Inflammatory macrophage treated with lipopolysaccharide for 4 hours (primary cell): Measurements from ENCODE around the gene MYO1D.

Experiments used
- DNase-seq: peaks from one replicate; pipeline ENCODE4 v3.0.0-alpha.2; 2020

Gene MYO1D

DNA sequence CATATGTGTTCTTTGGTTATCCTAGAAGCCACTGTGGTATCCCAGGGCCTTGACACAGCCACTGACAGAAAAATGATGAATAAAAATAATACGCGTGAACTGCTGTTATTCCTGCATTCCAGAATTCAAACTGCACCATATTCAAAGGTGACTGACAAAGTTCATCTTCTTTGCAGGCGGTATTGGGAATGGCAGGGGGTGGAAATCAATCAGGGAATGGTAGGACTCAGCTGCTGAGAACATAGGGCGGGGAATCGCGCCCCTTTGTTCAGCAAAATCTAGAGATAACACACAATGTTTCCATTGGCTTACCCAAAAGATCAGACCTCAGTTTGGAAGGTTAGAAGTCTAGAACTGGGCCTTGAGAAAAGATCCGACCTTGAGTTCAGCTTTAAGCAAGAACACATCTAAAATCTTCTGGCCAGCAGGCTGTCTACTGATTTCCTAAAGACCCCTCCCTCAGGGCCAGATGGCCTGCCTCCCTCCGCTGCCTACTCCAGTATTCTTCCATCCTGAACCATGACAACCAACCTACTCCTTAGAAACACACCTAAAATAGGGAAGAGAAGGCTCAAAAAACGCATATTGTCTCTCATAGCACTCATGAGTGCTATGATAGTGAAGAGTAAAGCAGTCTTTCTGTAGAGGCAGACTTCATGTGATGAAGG is 356.1 kb downstream of the MYO1D start:
- DNase-seq, result no peak

DNA sequence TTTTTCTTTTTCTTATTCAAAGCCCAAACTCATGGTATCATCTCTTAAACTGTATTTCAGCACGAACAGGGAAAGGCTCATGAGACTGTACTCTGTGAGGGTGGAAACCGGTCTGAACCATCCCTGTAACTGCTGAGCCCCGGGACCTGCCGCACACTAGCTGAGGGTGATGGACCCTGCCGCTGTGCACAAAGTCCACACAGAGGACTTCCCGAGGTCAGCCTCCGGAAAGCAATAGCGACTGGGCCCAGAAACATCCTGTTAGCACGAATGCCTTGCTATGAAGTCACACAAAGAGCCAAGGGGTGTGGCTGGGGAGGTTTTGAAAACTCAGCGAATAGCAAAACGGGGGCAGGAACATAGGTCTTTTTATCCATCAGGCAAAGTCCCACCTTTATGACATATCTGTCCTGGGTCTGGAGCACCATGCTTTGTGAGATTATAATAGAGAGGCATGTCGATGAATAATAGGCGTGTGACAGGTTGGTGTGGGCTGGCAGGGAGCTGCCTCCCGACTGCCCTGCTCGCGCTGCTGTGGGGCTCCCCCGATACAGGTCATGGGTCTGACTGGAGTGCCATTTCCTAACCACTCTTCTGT is 356.7 kb downstream of the MYO1D start:
- DNase-seq, result peak; percentile 62

DNA sequence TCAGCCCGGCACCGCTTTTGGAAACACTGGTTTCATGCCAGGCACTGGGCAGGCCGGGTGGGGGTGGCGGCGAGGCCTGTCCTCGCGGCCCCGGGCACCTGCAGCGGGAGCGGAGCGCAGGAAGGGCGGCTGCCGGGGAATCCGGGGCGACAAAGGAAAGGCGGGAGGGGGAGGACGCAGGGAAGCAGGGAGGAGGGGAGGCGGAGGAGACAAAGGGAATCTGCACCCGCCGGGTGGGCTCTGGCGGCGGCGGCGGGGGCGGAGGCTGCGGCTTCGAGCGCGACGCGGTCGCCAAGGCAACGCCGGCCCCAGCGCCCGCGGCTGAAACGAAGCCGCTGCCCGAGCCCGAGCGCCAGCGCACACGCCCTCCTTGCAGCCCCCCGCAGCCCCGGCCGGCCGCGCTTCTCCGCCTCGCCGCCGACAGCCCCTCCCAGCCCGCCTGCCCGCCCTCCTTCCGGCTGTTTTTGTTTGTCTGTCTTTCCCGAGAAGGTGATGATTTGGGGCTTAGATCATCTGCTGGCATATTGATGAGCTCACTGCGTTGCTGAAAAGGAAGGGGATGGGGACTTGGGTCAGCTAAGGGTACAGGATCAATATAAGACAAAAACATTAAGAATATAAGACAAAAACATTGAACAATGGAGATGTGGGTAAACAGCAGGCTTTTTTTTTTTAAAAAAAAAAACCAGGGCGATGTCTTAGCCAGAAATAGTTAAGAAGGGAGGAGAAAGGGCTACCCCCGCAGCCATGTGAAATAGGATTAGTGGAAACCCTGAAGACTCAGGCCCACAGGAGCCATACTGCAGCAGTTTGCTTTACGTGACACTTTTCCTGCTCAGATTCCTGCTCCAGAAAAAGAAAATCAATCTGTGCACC is 357.5 kb downstream of the MYO1D start:
- peak; percentile 14 for DNase-seq

DNA sequence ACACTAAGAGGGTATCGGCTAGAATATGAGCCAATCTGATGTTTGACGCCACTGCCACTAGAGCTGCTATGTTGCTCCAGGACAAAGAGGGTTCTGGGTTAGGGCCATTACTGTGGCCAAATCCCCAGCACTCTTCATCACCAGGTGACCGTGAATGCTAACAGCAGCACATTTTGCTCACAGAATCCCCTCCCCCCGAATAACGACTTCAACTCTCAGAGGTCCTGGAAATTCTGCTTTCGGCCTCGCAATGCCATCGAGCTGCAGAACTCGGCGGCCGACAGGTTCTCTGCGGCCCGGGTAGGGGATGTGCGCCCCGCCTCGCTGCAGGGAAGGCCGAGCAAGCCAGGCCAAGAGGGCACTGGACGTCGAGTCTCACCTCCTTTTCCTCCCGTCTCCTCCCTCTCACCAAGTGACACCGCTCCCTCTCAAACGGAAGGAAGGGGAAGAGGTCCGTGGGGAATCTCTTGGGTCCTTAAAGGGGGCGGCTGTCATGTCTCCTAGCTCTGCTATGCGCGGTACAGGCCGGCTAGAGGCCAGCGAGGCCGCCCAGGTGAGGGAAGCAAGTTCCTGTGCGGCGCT is 358.2 kb downstream of the MYO1D start:
- DNase-seq, result no peak

DNA sequence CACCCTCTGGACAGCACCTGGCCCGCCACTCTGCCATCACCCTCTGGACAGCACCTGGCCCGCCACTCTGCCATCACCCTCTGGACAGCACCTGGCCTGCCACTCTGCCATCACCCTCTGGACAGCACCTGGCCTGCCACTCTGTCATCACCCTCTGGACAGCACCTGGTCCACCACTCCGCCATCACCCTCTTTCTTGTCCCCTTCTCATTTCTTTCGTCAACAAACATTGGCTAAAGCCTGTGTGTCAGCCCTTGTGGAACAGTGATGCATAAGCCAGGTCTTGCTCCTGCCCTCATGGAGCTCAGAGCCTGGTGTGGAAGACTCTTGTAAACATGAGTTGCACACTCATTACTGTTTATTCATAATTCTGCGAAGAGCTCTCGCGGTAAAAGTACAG is 358.9 kb downstream of the MYO1D start:
- DNase-seq, result no peak

DNA sequence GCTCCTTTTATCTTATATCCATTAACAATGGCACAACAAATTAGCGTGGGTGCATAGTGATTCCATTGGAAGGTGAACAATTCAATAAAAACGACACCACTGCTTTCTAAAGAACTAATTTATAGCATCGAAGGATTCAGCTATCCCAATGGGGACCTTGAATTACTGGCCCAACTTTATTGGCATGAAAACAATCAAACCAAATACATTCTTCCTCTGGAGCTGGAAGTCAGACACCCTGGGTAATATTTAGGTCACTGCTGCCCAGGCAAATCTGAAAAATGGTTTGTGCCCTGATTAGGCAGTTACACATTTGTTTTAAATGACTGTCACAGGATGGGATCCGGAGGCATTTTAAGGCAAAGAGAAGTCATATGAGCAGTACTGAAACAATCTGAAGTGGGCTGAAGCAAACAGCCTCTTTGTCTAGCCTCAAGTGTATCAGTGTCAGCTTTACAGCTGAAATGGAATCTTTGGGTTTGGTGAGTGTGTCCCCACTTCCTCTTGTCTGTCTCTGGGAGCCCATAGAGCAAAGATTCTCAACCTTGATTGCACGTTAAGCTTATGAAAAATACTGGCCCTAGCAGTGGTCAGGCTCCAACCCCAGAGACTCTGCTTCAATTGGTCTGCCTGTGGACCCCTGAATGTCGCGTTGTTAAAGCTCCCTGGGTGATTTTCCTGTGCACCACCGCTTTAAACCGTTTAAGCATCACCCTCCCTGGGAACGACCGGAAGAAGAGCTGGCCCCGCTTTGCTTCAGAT is 359.8 kb downstream of the MYO1D start:
- DNase-seq, result no peak

DNA sequence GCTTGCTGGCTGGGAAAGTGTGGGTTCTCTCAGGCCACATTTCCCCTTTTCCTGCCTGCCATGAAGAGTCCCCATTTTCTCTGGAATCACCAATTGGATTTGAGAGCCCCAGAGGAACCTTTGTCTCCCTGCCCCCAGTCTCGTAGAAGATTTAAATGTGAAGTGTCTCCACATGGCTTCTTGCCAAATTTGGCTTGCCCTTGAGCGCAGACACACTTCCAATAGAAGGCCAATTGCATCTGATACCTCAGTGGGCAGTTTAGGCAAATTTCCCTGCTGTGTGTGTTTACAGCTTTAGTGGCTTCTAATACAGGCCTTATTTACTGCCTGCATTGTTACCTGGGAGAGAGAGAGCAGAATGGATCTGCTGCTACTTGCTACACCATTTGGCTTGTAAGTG is 360.5 kb downstream of the MYO1D start:
- no peak for DNase-seq

DNA sequence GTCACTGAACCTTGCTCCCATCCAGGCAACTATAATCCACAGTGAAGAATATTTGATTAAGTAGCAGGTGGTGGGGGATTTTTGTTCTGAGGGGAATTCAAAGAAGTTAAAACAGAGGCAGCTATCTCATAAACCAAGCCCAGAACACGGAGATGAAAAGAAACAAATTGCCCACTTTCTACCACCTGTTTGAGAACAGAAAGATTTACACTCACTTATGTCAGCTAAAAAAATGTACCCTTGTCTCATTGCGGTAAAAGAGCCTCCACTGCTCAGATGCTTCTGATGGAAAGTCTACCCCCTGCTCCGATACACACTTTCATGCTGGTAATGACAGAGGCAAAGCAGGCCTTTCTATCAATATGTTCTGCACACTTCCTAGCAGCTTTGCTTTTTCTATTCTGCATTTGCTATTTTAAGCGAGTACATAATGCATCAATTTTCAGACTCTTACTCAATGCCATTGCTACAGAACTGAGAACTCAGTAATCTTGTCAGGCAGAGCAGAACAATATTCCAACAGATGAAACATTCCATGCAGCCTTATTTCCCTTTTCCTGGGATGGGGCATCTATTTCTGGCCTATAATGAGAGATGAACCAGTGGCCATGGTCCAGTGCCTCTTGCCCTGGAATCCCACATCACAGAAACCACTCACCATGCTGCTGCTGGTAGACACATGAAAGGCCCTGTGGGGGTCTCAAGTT is 361.1 kb downstream of the MYO1D start:
- no peak for DNase-seq

DNA sequence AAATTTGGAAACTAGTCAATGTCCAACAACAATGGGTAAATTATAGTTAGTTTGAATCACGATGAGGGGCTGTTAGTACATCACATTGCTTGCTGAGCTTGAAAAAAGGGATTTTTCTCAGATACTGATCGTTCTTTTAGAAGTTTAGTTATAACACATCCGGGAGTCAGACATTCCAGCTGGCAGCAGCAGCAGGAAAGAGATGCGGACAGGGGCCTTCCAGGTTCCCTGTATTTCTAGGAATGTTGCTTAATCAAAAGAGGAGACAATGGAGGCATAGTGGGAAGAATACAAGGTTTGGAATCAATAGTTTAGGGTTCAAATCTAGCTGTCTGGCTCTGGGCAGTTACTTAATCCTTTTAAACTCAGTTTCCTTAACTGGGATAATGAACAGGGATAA is 362.3 kb downstream of the MYO1D start:
- no peak for DNase-seq

DNA sequence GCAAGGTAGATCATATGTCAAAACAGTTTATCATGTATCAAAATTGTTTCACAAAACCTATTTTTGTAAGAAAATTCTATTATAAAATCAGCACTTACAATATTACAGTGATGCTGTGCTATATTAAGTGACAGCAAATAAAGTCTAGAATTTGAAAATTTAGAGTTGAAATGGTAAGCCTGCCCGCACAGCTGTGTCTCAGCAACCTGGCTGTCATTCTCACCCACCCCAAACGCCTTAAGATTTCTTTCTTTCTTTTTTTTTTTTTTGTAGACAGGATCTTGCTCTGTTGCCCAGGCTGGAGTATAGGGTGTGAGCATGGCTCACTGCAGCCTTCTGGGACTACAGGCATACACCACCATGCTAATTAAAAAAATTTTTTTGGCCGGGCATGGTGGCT is 363.3 kb downstream of the MYO1D start:
- no peak for DNase-seq

DNA sequence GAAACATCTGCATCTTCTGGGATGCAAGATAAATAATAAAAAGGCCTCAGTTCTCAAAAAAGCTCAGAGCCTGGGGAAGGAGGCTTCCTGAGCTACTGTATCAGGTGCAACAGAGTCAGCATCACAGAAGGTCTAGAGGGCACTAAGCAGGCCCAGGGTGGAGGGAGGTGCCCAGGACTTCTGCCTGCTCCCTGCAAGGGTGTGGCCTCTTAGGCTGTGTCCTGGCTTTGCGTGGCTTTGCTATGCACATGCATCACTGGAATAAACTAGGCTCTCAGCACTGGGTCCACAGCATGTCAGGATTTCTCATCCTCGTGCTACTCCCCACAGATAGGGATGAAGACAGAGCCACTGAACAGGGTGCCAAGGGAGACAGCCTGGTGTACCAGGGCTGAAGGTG is 364.6 kb downstream of the MYO1D start:
- no peak for DNase-seq

DNA sequence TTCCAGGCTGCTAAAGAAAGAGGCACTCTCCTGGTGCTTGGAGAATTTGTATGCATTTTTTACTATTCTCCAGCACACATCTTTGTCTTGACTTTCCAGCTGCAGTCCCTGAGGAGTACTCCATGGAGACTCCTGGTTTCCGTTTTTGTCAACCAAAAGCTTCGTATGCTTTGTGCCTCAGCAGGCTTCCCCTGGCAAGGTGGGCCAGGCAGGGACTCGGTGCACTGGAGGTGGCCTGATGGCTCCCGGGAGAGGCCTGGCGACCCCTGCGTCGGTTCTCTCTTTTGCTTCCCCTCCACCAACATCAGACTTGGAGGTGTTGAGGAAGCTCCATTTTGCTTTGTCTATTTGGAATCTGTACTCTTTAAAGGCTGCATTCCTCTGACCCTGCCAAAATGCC is 366.5 kb downstream of the MYO1D start:
- DNase-seq, result no peak

DNA sequence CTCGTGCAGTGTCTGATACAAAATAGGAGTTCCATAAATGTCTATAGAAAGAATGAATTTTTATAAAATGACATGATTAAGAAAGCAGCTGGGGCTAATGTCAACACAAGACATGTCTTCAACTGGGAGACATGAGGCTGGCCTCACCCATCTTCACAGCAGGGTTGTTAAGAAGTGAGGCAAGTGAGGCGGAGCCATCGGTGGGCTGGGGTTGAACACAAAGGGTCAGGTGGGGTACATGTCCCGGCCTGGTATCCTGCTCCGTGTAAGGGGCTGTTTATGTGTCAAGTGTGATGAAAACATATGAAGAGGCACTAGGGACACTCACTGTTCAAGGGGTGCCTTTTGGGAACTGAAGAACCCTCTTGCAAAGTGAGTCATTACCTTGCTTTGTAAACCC is 368.0 kb downstream of the MYO1D start:
- no peak for DNase-seq

DNA sequence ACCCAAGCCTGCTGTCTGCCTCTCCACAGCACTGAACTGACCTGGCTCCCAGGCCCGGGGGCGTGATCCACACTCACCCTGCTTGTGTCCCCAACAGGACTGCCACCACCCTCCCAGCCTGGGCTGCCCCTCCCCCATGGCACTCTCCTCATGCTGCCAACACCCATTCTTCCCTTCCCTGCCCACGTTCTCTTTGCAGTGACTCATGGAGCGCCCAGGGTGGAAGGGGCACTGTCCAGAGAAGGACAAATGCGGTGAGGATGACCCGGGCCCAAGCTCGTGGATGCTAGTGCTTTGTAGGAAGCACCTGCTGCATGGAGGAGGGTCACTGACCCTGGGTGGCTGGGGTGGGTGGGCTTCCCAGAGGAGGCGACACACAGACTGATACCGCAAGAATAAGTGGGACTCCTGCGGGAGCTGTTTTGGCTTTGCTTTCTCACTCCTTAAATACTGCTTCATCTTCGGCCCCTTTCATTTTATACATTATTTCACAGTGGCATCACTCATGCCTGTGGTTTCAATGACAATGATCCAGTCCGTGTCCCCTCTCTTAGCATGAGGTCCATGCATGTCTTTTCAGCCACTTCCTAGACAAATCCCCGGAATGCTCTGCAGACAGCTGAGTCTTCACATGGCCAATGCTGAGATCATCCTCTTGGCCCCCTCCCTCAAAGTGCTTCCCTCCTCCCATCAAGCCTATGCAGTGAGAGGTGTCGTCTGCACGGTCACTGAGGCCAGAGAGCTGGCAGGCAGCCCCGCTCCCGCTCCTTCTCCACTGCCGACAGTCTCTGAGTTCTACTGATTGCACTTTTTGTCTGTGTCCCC is 372.5 kb downstream of the MYO1D start:
- DNase-seq, result peak; percentile 57

DNA sequence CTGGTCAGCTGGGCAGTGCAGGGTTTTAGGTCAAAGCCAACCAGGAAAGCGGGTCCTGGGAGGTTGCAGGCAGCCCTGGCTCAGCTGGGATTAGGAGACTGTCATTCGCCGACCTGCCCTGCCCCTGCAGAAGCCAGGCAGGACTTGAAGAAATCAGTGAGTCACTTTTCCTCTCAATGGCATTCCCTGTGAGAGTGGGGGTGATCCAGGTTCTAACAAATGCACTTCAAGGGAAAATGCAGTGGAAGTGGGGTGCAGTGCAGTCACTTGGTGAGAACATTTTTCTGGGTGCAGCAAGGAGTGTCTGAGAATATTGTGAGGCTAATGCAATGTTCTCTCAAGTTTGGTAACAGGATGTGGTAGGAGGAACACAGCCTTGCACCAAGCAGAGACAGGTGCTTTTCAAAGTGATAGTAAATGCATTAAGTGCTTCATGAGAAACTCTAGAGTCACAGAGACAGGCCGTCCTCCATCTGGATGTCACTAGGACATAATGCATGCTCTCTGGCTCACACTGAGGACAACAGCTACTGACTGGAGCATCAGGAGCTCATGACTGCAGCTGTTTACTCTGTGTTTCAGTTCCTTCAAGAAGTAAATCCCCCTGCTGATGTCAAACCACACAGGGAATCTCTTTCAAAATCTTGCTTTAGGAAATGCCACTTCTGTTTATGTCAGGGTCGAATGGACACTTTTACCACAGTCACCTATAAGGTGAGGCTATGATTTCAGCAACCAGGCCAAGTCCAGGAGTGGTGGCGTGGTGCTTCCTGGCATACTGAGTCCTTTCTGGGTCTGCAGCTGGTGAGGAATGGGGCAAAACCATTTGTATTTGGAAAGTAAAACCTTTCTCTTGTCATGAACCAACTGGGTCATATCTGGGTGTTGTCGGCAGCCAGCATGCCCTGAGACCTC is 373.4 kb downstream of the MYO1D start:
- peak; percentile 92 for DNase-seq

DNA sequence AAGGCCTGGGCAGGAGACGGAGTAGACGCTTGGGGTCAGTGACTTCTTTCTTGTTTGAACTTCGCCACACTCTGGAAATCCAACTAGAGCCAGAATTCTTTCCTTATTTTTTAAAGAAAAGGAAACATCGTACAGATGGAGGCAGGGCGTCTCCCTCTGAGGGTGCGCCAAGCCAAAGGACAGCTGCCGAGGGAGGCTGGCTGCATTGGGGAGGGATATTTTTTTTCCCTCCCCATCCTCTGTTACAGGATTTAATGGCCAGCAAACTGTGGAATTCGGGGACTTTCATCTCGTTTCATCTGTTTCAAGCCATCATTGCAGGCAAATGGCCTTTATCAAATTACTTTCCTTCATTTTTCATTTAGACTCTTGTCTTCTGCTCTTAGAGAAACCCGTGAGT is 374.2 kb downstream of the MYO1D start:
- no peak for DNase-seq

DNA sequence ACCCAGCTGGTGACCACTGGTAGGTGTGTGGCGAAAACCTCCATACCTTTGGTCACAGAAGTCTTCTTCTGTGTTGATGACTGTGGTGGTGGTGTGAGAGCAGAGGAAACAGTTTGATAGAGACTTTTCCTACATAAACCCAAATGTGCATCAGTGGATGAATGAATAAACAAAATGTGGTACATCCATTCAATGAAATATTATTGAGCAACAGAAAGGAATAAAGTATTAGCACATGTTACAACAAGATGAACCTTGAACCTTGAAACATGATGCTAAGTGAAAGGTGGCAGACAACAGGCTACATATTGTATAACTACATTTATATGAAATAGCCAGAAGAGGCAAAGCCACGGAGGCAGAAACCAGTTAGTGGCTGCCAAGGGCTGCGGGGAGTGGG is 374.9 kb downstream of the MYO1D start:
- no peak for DNase-seq

DNA sequence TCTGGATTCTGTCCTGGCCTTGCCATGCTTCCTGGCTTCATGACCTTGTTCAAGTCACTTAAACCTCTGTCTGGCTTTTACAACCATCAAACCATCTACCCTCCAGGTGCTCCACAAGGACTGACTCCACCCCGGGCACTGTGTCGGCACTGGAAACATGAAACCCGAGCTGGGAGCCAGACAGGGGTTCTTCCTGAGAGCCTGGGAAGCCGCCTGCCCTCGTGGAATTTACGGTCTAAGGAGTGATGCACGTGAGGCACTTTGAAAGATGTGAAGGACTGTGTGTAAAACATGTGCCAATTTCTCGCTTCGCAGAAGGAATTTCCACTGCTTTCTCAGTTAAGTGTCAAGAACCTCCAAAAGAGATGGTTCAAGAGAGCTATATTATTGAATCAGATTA is 378.5 kb downstream of the MYO1D start:
- no peak for DNase-seq

DNA sequence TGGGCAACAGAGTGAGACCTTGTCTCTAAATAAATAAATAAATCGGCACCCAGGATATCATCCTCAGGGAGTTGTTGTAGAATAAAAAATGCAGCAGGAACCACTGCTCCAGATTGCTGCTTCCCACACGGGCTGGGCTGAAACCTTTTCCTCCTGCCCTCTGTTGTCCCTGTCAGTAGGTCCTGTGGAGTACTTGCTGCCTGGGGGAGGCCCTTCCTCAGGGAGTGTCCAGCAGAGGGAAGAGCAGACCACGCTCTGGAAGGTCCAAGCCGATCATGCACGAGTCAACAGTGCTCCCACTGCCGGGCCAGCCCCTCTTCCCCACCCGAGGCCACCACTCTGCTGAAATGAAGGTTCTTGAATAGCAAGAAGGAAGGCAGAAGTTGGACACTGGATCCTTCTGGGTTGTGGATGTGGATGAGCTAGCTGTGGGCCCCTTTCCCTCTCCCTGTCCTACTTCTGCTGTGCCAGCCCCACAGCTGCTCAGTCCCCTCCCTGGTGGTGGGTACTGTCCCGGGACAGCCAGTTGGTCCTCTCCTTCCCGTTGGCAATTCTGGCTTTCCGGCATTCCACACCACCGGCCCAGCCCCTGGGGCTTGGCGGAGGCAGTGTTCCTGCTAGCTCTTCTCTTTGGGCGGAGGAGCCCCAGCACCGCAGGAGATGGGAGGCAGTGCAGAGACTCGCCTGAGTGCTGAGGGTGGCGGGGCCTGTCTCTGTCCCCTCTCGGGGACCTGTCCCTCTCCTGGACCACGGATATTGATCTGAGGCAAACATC is 379.3 kb downstream of the MYO1D start:
- DNase-seq, result no peak
